HG03378 (cell line): ENCODE data around the gene HDHD3.
A peak's percentile ranks its signal among the peaks of the same experiment; 100 is the strongest.
"Not testable (repeated sequence)": the region's sequence is repeated elsewhere in the genome, so short reads cannot be mapped to it uniquely, and the experiment has no call there.

Experiments
- ATAC-seq: cut with Tn5 transposase; IDR thresholded peaks from one replicate; pipeline ENCODE4 v1.9.1; 2021; ENCODE audit warnings: mild to moderate bottlenecking, moderate library complexity; ENCODE audit not compliant: unreplicated experiment

HDHD3 gene

DNA sequence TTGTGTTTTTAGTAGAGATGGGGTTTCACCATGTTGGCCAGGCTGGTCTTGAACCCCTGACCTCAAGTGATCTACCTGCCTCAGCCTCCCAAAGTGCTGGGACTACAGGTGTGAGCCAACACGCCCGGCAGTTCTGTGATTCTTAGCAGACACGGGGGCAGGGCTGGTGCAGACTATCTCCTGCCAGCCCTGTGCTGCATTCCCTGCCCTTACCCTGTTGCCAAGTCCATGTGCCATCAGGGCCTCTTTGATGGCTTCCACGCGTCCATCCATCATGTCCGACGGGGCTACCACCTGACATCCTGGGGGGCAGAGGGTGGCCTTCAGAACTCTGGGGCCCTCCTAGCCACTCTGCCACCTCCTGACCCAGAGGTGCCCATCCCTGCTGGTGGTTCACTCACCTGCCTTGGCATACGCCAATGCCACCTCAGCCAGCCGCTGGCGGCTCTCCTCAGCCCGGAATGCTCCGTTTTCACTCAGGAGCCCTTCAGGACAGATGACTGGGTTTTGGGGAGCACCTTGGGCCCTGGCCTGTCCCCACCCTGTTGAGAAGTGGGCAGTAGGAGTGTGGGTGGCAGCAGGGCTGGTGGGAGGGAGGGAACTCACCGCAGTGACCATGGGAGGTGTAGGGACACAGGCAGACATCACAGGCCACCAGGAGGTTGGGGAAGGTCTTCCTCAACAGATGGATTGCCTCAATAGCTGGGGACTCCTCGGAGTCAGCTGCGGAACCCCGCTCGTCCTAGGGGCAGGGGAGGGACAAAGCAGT, 13.6 kb upstream of the HDHD3 start:
- ATAC-seq: no peak

- no peak for ATAC-seq
Measured at GRCh38 chr9:113389451-113389850, 12.7 kb upstream of the HDHD3 start.

DNA sequence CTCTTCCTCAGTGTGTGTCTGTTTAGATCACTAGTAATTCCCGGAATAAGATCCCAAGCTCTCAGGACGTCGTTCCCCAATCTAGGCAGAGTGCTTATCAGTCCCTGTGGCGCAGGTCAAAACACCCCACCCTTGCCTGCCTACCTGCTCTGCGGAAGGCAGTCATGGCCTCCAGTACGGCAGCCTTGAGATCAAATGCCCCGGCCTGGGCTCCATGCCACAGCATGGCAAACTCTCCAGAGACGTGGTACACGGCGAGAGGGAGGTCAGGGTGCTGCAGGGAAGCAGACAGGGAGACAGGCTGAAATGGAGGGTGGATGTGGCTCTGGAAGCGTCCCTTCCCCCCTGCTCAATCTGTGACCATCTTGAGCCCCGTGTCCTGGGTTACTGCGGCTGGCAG, 12.0 kb upstream of the HDHD3 start:
- ATAC-seq: no peak

DNA sequence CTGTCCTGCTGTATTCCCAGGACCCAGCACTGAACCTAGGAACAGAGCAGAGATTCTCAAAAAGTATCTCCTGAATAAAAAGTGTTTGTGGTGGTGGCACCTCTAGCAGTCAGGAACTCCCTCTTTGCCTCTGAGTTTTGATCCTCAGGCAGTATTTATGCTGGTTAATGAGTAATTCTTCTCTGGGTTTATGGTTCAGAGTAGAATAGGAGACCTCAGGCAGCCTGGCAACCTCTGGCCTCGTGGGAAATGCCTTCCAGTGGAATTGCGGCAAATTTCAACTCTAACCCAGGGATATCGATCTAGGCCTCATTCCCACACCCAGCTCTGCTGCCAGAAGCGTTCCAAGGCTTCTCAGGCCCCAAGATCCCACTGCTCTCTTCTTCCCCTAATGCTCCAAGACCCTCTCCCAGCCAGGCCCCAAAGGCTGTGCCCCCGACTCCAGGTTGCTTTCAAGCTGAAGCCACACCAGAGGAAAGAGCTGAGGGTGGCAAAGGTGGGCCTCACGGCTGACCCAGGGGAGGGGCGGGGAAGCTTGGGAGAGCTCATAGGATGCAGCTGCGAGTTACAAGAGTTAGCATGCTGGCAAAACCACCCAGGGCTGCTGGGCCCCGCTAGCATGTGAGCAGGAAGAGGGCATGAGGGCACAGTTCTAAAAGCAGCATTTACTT, 10.9 kb upstream of the HDHD3 start:
- ATAC-seq: no peak

- ATAC-seq: no peak
Measured at GRCh38 chr9:113386571-113387393, 10.0 kb upstream of the HDHD3 start.

DNA sequence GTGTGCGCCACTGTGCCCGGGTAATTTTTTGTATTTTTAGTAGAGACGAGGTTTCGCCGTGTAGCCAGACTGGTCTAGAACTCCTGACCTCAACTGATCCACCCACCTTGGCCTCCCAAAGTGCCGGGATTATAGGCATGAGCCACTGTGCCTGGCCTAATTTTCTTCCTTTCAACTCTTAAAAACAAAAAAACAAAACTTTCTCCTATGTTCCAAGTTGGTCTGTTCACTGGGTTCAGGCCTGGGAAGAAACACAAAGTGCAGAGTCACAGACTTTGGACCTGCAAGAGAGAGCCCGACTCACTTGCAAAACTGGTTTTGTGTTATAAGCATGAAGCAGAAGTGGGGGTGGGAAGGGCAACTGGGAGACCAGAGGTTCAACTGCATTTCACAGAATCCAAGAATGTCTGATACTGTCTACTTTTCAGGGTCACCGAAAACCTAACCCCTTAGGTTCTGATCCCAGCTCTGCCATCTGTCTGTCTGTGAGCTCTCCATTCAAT, 5.2 kb upstream of the HDHD3 start:
- no peak for ATAC-seq

GRCh38 chr9:113381441-113381840, 4.7 kb upstream of the HDHD3 start:
- not testable (repeated sequence) for ATAC-seq

- peak; percentile 69 for ATAC-seq
Measured at GRCh38 chr9:113380869-113381378, 4.1 kb upstream of the HDHD3 start.

- not testable (repeated sequence) for ATAC-seq
Measured at GRCh38 chr9:113379829-113380210, 3.0 kb upstream of the HDHD3 start.

GRCh38 chr9:113379094-113379828, 2.5 kb upstream of the HDHD3 start:
- ATAC-seq: not testable (repeated sequence)

DNA sequence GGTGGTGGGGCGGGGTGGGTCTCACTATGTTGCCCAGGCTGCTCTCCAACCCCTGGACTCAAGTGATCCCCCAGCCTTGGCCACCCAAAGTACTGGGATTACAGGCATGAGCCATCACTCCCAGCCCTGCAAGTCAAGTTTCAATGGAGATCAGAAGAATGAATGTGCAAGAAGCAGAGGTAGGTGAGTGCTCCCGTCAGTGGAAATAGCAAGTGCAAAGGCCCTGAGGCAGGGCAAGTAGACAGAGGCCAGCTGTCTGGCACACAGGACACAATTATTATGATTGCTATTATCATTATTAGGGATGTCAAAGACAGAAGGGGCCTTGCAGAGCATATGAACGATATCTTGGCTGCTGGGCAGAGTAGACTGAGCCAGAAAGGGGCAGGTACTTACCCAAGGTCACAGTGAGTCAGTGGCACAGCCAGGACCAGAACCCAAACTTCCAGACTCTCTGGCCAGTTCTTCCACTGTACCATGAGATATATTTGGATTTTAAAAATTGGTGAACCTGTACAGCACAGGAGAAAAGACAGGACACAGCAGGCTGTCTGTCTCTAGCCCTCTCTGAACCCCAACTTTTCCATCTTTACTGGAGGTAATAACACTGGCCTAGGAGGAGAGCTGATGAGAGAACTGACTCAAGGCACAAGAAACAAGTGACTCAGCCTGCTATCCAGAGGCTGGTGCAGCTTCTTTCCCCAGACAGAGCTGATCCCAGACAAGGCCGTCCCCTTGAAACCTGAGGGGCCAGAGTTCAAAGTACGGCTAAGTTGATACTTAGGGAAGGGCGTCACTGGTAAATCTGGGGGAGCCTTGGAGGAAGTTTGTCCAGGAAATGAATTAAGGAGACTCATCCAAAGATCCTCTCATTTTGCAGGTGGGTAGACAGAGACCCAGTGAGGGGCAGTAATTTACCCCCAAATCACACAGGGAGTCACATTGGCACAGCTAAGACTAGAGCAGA, 1.4 kb downstream of the HDHD3 start:
- no peak for ATAC-seq

DNA sequence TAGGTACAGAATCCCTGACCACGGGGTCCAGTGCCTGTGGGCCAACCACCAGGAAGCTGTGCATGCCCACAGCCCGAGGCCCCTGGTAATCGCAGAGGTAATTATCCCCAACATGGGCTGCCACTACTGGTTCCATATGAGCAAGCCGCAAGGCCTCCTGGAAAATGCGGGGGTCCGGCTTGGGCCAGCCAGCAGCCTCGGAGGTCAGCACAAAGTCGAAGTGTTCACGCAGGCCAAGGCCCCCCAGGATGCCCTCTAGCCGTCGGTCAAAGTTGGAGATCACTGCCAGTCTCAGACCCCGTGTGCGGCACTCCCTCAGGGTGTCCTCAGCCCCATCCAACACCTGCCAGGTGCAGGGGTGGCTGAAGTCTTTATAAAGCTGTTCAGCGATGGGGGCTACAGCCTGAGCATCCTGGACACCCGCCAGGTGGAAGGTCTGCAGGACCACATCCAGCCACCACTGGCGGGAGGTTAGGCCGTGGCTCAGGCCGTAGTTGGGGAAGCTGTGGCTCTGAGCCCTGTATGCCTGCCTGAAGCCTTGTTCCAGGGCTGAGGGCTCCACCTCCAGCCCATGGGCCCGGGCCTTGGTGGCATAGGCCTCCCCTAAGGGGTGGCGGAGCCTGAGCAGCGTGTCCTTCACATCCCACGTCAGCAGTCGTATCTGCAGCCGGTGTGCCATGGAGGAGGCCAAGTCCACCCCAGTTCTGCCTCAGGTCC, 3.0 kb downstream of the HDHD3 start:
- no peak for ATAC-seq

DNA sequence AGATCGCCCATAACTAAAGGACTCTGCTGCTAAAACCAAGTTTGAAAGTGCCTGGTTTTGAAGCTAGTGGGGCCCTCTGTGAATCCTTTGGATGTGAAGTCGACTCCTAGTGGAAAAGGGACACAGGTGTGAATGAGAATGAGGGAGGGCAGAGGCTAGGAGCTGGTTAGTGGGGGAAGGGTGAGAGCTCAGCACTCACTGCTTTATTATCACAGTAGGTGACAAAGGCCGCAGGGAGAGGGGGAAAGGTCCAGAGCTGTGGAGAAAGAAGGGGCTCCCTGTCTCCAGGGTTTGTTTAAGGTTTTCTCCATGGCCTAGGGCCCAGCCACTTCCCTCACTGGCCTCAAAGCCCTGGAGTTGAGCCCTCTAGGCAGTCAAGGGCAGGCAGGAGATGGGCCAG, 3.5 kb downstream of the HDHD3 start:
- no peak for ATAC-seq

GRCh38 chr9:113372059-113372458, 4.7 kb downstream of the HDHD3 start:
- ATAC-seq: no peak

DNA sequence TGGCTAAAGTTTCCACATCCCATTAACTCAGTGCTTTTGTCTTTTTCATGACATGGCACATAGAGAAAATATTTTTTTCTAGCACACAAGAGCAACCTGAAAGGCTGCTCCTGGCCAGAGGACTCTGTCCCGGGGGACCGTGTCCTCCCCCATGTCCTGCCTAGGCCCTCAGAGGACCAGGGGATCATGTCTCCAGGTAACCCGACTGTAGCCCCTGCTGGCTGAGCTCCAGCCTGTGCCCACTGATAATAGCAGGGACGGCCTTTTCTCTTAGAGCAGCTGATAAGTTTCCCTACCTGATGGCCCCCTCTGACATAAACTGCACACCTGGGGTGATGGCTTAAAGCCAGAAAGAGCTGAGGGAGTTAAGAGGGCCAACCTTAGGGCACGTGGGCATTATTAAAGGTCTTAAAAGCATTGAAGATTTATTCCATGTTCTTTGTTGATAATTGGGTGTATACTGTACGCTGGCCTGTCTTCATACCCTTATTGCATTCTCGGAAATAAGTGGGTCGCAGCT, 5.9 kb downstream of the HDHD3 start:
- no peak for ATAC-seq

- ATAC-seq: no peak
Measured at GRCh38 chr9:113369855-113370140, 7.0 kb downstream of the HDHD3 start.

- ATAC-seq: no peak
Measured at GRCh38 chr9:113368982-113369854, 7.6 kb downstream of the HDHD3 start.
